ENCODE data around the gene FHOD3.

The FHOD3 gene

GRCh38 chr18:36382854-36383253 lies 85.3 kb downstream of the FHOD3 start:
- no peak for DNase-seq (ENCODE audit: low read depth)

- no peak for DNase-seq (ENCODE audit: low read depth)
These were observed 88.8 kb downstream of the FHOD3 start for GRCh38 chr18:36386150-36386920.

- no peak for DNase-seq (ENCODE audit: low read depth)
These were observed 89.8 kb downstream of the FHOD3 start for GRCh38 chr18:36387310-36387709.

- DNase-seq (ENCODE audit: low read depth), result no peak
These were observed 90.8 kb downstream of the FHOD3 start for GRCh38 chr18:36388310-36388709.

GRCh38 chr18:36389027-36389426 lies 91.5 kb downstream of the FHOD3 start:
- no peak for DNase-seq (ENCODE audit: low read depth)

- no peak for DNase-seq (ENCODE audit: low read depth)
These were observed 92.5 kb downstream of the FHOD3 start for GRCh38 chr18:36389811-36390581.

- no peak for DNase-seq (ENCODE audit: low read depth)
These were observed 94.1 kb downstream of the FHOD3 start for GRCh38 chr18:36391426-36392145.

GRCh38 chr18:36392164-36392978 lies 94.9 kb downstream of the FHOD3 start:
- no peak for DNase-seq (ENCODE audit: low read depth)

GRCh38 chr18:36392979-36393287 lies 95.4 kb downstream of the FHOD3 start:
- DNase-seq (ENCODE audit: low read depth), result no peak

GRCh38 chr18:36394486-36394885 lies 97.0 kb downstream of the FHOD3 start:
- DNase-seq (ENCODE audit: low read depth), result no peak

- DNase-seq (ENCODE audit: low read depth), result no peak
These were observed 98.7 kb downstream of the FHOD3 start for GRCh38 chr18:36396190-36396589.

GRCh38 chr18:36397033-36397432 lies 99.5 kb downstream of the FHOD3 start:
- DNase-seq (ENCODE audit: low read depth), result no peak

- no peak for DNase-seq (ENCODE audit: low read depth)
These were observed 100.9 kb downstream of the FHOD3 start for GRCh38 chr18:36398419-36398818.

GRCh38 chr18:36399055-36399454 lies 101.5 kb downstream of the FHOD3 start:
- no peak for DNase-seq (ENCODE audit: low read depth)

- DNase-seq (ENCODE audit: low read depth), result no peak
These were observed 103.9 kb downstream of the FHOD3 start for GRCh38 chr18:36401462-36401861.

- DNase-seq (ENCODE audit: low read depth), result no peak
These were observed 105.4 kb downstream of the FHOD3 start for GRCh38 chr18:36402765-36403396.

GRCh38 chr18:36403896-36404820 lies 106.6 kb downstream of the FHOD3 start:
- DNase-seq (ENCODE audit: low read depth), result no peak

- DNase-seq (ENCODE audit: low read depth), result no peak
These were observed 108.1 kb downstream of the FHOD3 start for GRCh38 chr18:36405611-36406010.

GRCh38 chr18:36406805-36407204 lies 109.3 kb downstream of the FHOD3 start:
- no peak for DNase-seq (ENCODE audit: low read depth)

GRCh38 chr18:36408606-36409005 lies 111.1 kb downstream of the FHOD3 start:
- no peak for DNase-seq (ENCODE audit: low read depth)

GRCh38 chr18:36409779-36410178 lies 112.3 kb downstream of the FHOD3 start:
- DNase-seq (ENCODE audit: low read depth), result no peak
